ENCODE results near the gene AHR. TPM values are rescaled to one million over a fixed set of nuclear protein-coding genes. Genes with fewer than 3 reads are reported as not detected.

AHR gene
- total RNA-seq, 3 donors from 2014 or later: 103 to 349 (median 146) TPM

GRCh38 chr7:17354473-17354872, 56.0 kb downstream of the AHR start:
- TF ChIP-seq POLR2AphosphoS5 (IDR thresholded peaks at IDR 0.05): no peak
- no peak for TF ChIP-seq CTCF (IDR thresholded peaks at IDR 0.05)
- no peak for TF ChIP-seq POLR2A (IDR thresholded peaks at IDR 0.05)
- no peaks in the 10 kb centered on the region for H3K4me1 ChIP-seq
- H3K27me3 ChIP-seq: no peaks in the 10 kb centered on the region
- H3K27ac ChIP-seq: no peak overlapping the region
- H3K9me3 ChIP-seq: no peaks in the 10 kb centered on the region
- H3K36me3 ChIP-seq: no peaks in the 10 kb centered on the region
- intact Hi-C loops (cut with DNase I; ENCODE audit: low total_unique reads): no loop called here
- no peak for DNase-seq (ENCODE audit: low spot score in 2 of 2)
- no peak overlapping the region for H3K4me3 ChIP-seq

GRCh38 chr7:17355050-17355449, 56.6 kb downstream of the AHR start:
- no peaks in the 10 kb centered on the region for H3K36me3 ChIP-seq
- no peak for DNase-seq (ENCODE audit: low spot score in 2 of 2)
- no peak overlapping the region for H3K27ac ChIP-seq
- no peak overlapping the region for H3K4me3 ChIP-seq
- TF ChIP-seq CTCF (IDR thresholded peaks at IDR 0.05) (no peak), POLR2AphosphoS5 (IDR thresholded peaks at IDR 0.05) (no peak), POLR2A (IDR thresholded peaks at IDR 0.05) (no peak)
- intact Hi-C loops (cut with DNase I; ENCODE audit: low total_unique reads): no loop called here
- H3K9me3 ChIP-seq: no peaks in the 10 kb centered on the region
- no peaks in the 10 kb centered on the region for H3K27me3 ChIP-seq
- H3K4me1 ChIP-seq: no peaks in the 10 kb centered on the region

- no peaks in the 10 kb centered on the region for H3K9me3 ChIP-seq
- TF ChIP-seq CTCF (IDR thresholded peaks at IDR 0.05) (no peak), POLR2AphosphoS5 (IDR thresholded peaks at IDR 0.05) (no peak), POLR2A (IDR thresholded peaks at IDR 0.05) (no peak)
- H3K27me3 ChIP-seq: no peaks in the 10 kb centered on the region
- DNase-seq (ENCODE audit: low spot score in 2 of 2): no peak
- H3K4me3 ChIP-seq: no peak overlapping the region
- no peak overlapping the region for H3K27ac ChIP-seq
- H3K36me3 ChIP-seq: no peaks in the 10 kb centered on the region
- H3K4me1 ChIP-seq: no peaks in the 10 kb centered on the region
- intact Hi-C loops (cut with DNase I; ENCODE audit: low total_unique reads): no loop called here
These were observed 59.5 kb downstream of the AHR start for GRCh38 chr7:17357952-17358351.

GRCh38 chr7:17359610-17360009, 61.2 kb downstream of the AHR start:
- H3K27ac ChIP-seq: no peak overlapping the region
- H3K27me3 ChIP-seq: no peaks in the 10 kb centered on the region
- DNase-seq (ENCODE audit: low spot score in 2 of 2): no peak
- H3K9me3 ChIP-seq: no peaks in the 10 kb centered on the region
- TF ChIP-seq POLR2AphosphoS5 (IDR thresholded peaks at IDR 0.05) (no peak), POLR2A (IDR thresholded peaks at IDR 0.05) (no peak)
- H3K4me3 ChIP-seq: no peak overlapping the region
- H3K4me1 ChIP-seq: no peaks in the 10 kb centered on the region
- intact Hi-C loops (cut with DNase I; ENCODE audit: low total_unique reads): no loop called here
- H3K36me3 ChIP-seq: no peaks in the 10 kb centered on the region

- intact Hi-C loops (cut with DNase I; ENCODE audit: low total_unique reads): no loop called here
These were observed 64.1 kb downstream of the AHR start for GRCh38 chr7:17362439-17363105.

More at GRCh38 chr7:17362439-17363105, 64.1 kb downstream of the AHR start:
- Histone ChIP-seq H3K9me3 (no peaks in the 10 kb centered on the region), H3K36me3 (no peaks in the 10 kb centered on the region), H3K4me3 (no peak overlapping the region), H3K27ac (no peak overlapping the region), H3K4me1 (no peaks in the 10 kb centered on the region), H3K27me3 (no peaks in the 10 kb centered on the region)
- no peak for DNase-seq (ENCODE audit: low spot score in 2 of 2)
- TF ChIP-seq POLR2A (IDR thresholded peaks at IDR 0.05): no peak
- no peak for TF ChIP-seq CTCF (IDR thresholded peaks at IDR 0.05)
- no peak for TF ChIP-seq POLR2AphosphoS5 (IDR thresholded peaks at IDR 0.05)
